DOHH2 (cell line): ENCODE measurements around the gene SLMAP.

Experiments
- EZH2phosphoT487 ChIP-seq: fragments of 200-600 bp; sonication (generic); IDR thresholded peaks from 2 replicates; pipeline ENCODE4 v1.6.1; 2017; ENCODE audit warnings: borderline replicate concordance, mild to moderate bottlenecking, antibody characterized with exemption, low read length, moderate library complexity, mixed read lengths
- TF ChIP-seq, protein P1 (sequence below): fragments of 200-600 bp; sonication (generic); IDR thresholded peaks from one replicate; pipeline ENCODE4 v1.5.1; 2014; ENCODE audit warnings: antibody characterized with exemption, mild to moderate bottlenecking, low read depth, low read length; ENCODE audit not compliant: poor library complexity, severe bottlenecking

DNA sequence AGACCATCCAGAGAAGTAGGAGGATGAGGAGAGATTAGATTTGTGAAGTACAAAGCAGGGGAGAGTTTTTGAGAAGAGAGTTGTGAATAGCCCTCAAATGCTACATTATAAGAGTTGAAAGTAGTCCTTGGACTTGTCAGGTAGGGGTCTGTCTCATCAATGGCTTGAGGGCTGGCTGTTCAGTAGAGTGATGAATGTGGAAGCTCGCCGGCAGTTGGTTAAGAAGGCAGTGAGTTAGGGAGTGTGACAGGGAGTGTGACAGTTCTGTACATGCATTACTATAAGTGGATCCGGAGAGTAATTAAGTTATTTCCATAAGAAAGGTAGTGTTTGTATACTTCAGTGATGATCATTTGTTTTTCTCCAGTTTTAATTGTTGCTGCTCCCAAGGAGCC lies 32.5 kb downstream of the SLMAP start:
- TF ChIP-seq, protein P1, sequence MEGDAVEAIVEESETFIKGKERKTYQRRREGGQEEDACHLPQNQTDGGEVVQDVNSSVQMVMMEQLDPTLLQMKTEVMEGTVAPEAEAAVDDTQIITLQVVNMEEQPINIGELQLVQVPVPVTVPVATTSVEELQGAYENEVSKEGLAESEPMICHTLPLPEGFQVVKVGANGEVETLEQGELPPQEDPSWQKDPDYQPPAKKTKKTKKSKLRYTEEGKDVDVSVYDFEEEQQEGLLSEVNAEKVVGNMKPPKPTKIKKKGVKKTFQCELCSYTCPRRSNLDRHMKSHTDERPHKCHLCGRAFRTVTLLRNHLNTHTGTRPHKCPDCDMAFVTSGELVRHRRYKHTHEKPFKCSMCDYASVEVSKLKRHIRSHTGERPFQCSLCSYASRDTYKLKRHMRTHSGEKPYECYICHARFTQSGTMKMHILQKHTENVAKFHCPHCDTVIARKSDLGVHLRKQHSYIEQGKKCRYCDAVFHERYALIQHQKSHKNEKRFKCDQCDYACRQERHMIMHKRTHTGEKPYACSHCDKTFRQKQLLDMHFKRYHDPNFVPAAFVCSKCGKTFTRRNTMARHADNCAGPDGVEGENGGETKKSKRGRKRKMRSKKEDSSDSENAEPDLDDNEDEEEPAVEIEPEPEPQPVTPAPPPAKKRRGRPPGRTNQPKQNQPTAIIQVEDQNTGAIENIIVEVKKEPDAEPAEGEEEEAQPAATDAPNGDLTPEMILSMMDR: no peak
- no peak for TF ChIP-seq EZH2phosphoT487
